ENCODE data around the gene MRLN. TPM values are rescaled to one million over a fixed set of nuclear protein-coding genes. Genes with fewer than 3 reads are reported as not detected.
A peak's percentile ranks its signal among the peaks of the same experiment; 100 is the strongest.

Gene MRLN
- total RNA-seq, 4 donors from 2014 or later: not detected

DNA sequence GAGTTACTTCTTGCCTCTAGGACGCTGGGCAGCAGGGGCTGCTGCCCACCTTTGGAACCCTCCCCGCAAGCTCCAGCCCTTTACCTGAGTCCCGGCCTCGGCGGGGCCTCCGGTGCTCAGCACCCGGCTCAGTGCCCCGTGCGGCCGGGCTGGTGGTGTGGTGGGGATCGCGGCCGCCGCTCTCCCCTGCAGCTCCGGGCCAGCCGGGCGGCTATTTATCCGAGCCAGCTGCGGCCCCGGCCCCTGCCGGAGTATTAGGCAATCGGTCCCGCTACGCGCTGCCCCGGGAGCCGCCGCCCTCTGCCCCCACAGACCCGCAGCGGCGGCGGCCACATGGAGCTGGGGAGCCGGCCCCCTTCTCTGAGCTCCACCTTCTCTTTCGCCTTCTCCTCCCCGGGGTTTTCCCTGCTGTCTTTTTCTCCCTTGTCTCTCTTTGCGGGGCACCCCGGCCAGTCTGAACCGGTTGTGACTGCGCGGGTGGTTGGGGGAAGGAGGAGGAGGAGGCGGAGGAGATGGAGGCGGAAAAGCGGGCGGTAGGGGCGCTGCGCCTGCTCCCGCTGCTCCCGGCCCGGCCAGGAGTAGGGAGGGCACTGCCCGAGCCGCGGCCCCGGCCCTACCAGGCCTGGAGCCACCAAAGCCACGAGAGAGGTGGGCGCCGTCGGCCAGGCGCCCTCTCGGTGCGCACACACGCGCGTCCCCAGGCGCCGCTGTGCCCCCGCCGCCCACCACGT is 43.7 kb downstream of the MRLN start, which contains the start of gene SLC16A9:
Gene SLC16A9 (minus strand): TSS at position 456 of the 731 bp plus-strand sequence. CDS start 25,559 bp downstream, outside the sequence.
- TF ChIP-seq CTCF (IDR thresholded peaks at IDR 0.05): no peak
- ATAC-seq (ENCODE audit: low FRiP score): peak; percentile 87
- peak; percentile 31 for DNase-seq (ENCODE audit: low spot score)

- ATAC-seq (ENCODE audit: low FRiP score) (peak; percentile 53), DNase-seq (ENCODE audit: low spot score) (no peak)
- no peak for TF ChIP-seq CTCF (IDR thresholded peaks at IDR 0.05)
Measured at GRCh38 chr10:59708816-59709394, 44.4 kb downstream of the MRLN start.

DNA sequence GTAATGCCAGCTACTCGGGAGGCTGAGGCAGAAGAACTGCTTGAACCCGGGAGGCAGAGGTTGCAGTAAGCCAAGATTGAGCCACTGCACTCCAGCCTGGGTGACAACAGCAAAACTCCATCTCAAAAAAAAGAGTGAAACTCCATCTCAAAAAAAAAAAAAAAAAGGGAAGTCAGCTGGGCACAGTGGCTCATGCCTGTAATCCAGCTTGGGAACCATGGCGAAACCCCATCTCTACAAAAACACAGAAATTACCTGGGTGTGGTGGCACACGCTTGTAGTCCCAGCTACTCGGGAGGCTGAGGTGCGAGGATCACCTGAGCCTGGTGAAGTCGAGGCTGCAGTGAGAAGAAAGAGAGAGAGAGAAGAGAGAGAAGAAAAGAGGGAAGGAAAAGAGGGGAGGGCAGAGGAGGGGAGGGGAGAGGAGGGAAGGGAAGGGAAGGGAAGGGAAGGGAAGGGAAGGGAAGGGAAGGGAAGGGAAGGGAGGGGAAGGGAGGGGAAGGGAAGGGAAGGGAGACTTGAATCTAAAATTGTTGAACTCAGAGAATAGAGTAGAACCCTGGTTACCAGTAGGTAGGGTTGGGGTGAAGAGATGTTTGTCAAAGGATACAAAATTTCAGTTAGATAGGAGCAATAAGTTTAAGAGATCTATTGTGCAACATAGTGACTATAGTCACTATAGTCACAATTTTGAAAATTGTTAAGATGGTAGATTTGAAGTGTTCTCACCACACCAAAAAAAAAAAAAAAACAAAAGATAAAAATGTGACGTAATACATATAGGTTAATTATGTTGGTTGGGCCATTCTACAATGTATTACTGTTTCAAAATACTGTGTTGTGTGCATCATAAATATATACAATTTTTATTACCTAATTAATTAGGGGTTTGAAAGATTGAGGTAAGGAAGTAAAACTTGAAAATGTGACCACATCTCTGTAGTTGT is 46.1 kb downstream of the MRLN start:
- no peak for TF ChIP-seq CTCF (IDR thresholded peaks at IDR 0.05)
- ATAC-seq (ENCODE audit: low FRiP score): no peak
- no peak for DNase-seq (ENCODE audit: low spot score)

DNA sequence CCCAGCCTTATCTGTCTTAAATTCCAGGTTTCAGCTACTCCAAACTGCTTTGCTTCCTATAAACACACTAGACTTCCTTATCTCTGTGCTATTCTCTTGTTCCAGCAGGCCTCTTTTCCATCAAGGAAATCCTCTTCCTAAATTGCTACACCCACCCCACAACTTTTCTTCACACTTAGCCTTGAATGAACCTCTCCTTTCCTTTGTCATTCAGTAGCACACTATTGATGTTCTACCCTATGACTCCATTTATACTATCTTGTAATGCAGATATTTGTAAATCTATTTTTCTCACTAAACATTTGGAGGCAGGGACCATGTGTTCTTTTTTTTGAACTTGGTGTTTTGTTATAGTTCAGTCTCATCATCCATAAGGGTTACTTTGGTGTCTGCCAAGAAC is 47.3 kb downstream of the MRLN start:
- no peak for DNase-seq (ENCODE audit: low spot score)
- TF ChIP-seq CTCF (IDR thresholded peaks at IDR 0.05): no peak
- ATAC-seq (ENCODE audit: low FRiP score): no peak

DNA sequence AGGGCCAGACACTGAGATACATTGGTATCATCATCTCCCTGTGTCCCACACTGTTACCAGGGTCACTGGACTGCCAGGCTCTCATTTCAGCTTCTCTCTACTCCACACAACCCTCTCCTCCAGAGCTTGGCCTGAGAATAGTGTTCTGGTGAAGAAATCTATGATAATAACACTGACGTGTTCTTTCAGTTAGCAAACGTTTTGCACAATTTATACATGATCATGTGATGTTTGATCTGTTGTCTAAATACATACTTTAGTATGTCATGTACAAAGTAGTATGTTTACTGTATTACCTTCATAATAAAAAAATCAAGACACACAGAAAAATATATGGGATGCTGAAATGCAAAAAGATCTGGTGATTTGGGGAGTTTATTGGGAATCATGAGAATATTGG is 48.6 kb downstream of the MRLN start:
- ATAC-seq (ENCODE audit: low FRiP score) (no peak), DNase-seq (ENCODE audit: low spot score) (no peak)
- no peak for TF ChIP-seq CTCF (IDR thresholded peaks at IDR 0.05)

- ATAC-seq (ENCODE audit: low FRiP score) (no peak), DNase-seq (ENCODE audit: low spot score) (no peak)
- TF ChIP-seq CTCF (IDR thresholded peaks at IDR 0.05): no peak
Measured at GRCh38 chr10:59702347-59702746, 50.9 kb downstream of the MRLN start.

Measured in omental fat pad (tissue), 4 donors.